ENCODE measurements around the gene BTBD9. TPM values are rescaled to one million over a fixed set of nuclear protein-coding genes. Genes with fewer than 3 reads are reported as not detected.

BTBD9 gene
- total RNA-seq, 1 experiment from 2014 or later = 4.3 TPM

- no peak overlapping the region for H3K9ac ChIP-seq (ENCODE audit: low read length)
- no peaks in the 10 kb centered on the region for H3K9me3 ChIP-seq (ENCODE audit: low read length)
- no peak for TF ChIP-seq EZH2phosphoT487 (IDR thresholded peaks at IDR 0.05; ENCODE audit: borderline replicate concordance, low read length)
- TF ChIP-seq EZH2 (IDR thresholded peaks at IDR 0.05; ENCODE audit: low read length, unreplicated experiment) = no peak
- TF ChIP-seq CTCF (conservative IDR thresholded peaks at IDR 0.05; ENCODE audit: low read depth, low read length) = no peak
- no peak overlapping the region for H3K4me2 ChIP-seq (ENCODE audit: low read length)
- H3K27ac ChIP-seq (ENCODE audit: low read length) = no peak overlapping the region
- intact Hi-C loops (cut with micrococcal nuclease) = loop anchor here (10.0 kb wide), 1 partner anchor 105 kb away; no protein-coding TSS in a partner anchor
- no peaks in the 10 kb centered on the region for H4K20me1 ChIP-seq (ENCODE audit: low read length)
- H3K4me3 ChIP-seq (ENCODE audit: low read length) = no peak overlapping the region
- no TSS peak for BruUV-seq (replicated peaks)
- no peak for ATAC-seq
- no peaks in the 10 kb centered on the region for H3K9me2 ChIP-seq (replicated peaks; ENCODE audit: low read length)
- DNase-seq = no peak
- H2AFZ ChIP-seq (ENCODE audit: low read length) = no peak overlapping the region
- peaks cover 30% of the 10 kb centered on the region for H3K4me1 ChIP-seq (ENCODE audit: insufficient read depth, low read length)
- ChIA-PET CTCF (no interaction called here), POLR2A (ENCODE audit: unreplicated experiment) (no interaction called here)
- H3K27me3 ChIP-seq (ENCODE audit: low read length) = no peaks in the 10 kb centered on the region
- no peaks in the 10 kb centered on the region for H3K36me3 ChIP-seq (ENCODE audit: low read depth, low read length)
- no peaks in the 10 kb centered on the region for H3K79me2 ChIP-seq (ENCODE audit: low read length)
- peaks cover 4% of the 10 kb centered on the region for H3F3A ChIP-seq (ENCODE audit: low read length, unreplicated experiment)
Observed at GRCh38 chr6:38279963-38280588, 359.7 kb downstream of the BTBD9 start.

- no peaks in the 10 kb centered on the region for H3K9me2 ChIP-seq (replicated peaks; ENCODE audit: low read length)
- no TSS peak for BruUV-seq (replicated peaks)
- ChIA-PET CTCF (no interaction called here), POLR2A (ENCODE audit: unreplicated experiment) (no interaction called here)
- no peak overlapping the region for H3K27ac ChIP-seq (ENCODE audit: low read length)
- H3K9me3 ChIP-seq (ENCODE audit: low read length) = no peaks in the 10 kb centered on the region
- H3F3A ChIP-seq (ENCODE audit: low read length, unreplicated experiment) = peaks cover 4% of the 10 kb centered on the region
- H3K4me1 ChIP-seq (ENCODE audit: insufficient read depth, low read length) = peaks cover 24% of the 10 kb centered on the region
- DNase-seq (peak; percentile 22), ATAC-seq (no peak)
- no peak overlapping the region for H3K9ac ChIP-seq (ENCODE audit: low read length)
- H3K4me3 ChIP-seq (ENCODE audit: low read length) = no peak overlapping the region
- H4K20me1 ChIP-seq (ENCODE audit: low read length) = no peaks in the 10 kb centered on the region
- no peaks in the 10 kb centered on the region for H3K36me3 ChIP-seq (ENCODE audit: low read depth, low read length)
- H3K27me3 ChIP-seq (ENCODE audit: low read length) = no peaks in the 10 kb centered on the region
- H3K4me2 ChIP-seq (ENCODE audit: low read length) = no peak overlapping the region
- no peaks in the 10 kb centered on the region for H3K79me2 ChIP-seq (ENCODE audit: low read length)
- intact Hi-C loops (cut with micrococcal nuclease) = no loop called here
- TF ChIP-seq EZH2 (IDR thresholded peaks at IDR 0.05; ENCODE audit: low read length, unreplicated experiment) = no peak
- peak; percentile 47 for TF ChIP-seq CTCF (conservative IDR thresholded peaks at IDR 0.05; ENCODE audit: low read depth, low read length)
- no peak overlapping the region for H2AFZ ChIP-seq (ENCODE audit: low read length)
Observed at GRCh38 chr6:38279423-38279822, 360.3 kb downstream of the BTBD9 start.

- no peaks in the 10 kb centered on the region for H3K9me3 ChIP-seq (ENCODE audit: low read length)
- H3K9me2 ChIP-seq (replicated peaks; ENCODE audit: low read length) = no peaks in the 10 kb centered on the region
- ATAC-seq (no peak), DNase-seq (no peak)
- POLR2A ChIA-PET (ENCODE audit: unreplicated experiment) = no interaction called here
- no peaks in the 10 kb centered on the region for H3F3A ChIP-seq (ENCODE audit: low read length, unreplicated experiment)
- no peak overlapping the region for H2AFZ ChIP-seq (ENCODE audit: low read length)
- intact Hi-C loops (cut with micrococcal nuclease) = loop anchor here (2.0 kb wide), 1 partner anchor 61 kb away; no protein-coding TSS in a partner anchor
- TF ChIP-seq EZH2 (IDR thresholded peaks at IDR 0.05; ENCODE audit: low read length, unreplicated experiment) (no peak), CTCF (conservative IDR thresholded peaks at IDR 0.05; ENCODE audit: low read depth, low read length) (no peak), EZH2phosphoT487 (IDR thresholded peaks at IDR 0.05; ENCODE audit: borderline replicate concordance, low read length) (no peak)
- CTCF ChIA-PET = no interaction called here
- H3K4me3 ChIP-seq (ENCODE audit: low read length) = no peak overlapping the region
- no peak overlapping the region for H3K9ac ChIP-seq (ENCODE audit: low read length)
- no peaks in the 10 kb centered on the region for H4K20me1 ChIP-seq (ENCODE audit: low read length)
- H3K27me3 ChIP-seq (ENCODE audit: low read length) = no peaks in the 10 kb centered on the region
- H3K4me2 ChIP-seq (ENCODE audit: low read length) = no peak overlapping the region
- BruUV-seq (replicated peaks) = no TSS peak
- H3K36me3 ChIP-seq (ENCODE audit: low read depth, low read length) = no peaks in the 10 kb centered on the region
- no peaks in the 10 kb centered on the region for H3K79me2 ChIP-seq (ENCODE audit: low read length)
- H3K4me1 ChIP-seq (ENCODE audit: insufficient read depth, low read length) = peaks cover 37% of the 10 kb centered on the region
- no peak overlapping the region for H3K27ac ChIP-seq (ENCODE audit: low read length)
Observed at GRCh38 chr6:38273325-38273724, 366.4 kb downstream of the BTBD9 start.

Data from PC-3 (cell line).